B cell (primary cell): ENCODE measurements around the gene GPR150. TPM values are rescaled to one million over a fixed set of nuclear protein-coding genes. Genes with fewer than 3 reads are reported as not detected.

Source experiments
- ATAC-seq: fragments of 200-7000 bp; cut with Tn5 transposase; one replicate; pipeline ENCODE4 v1.10.0; 2021; ENCODE audit warnings: low read depth, mild to moderate bottlenecking, moderate number of reproducible peaks, moderate library complexity
- CTCF ChIA-PET: fragments of 350-600 bp; sonication (Branson Sonifier 250); formaldehyde crosslinking; loops from one replicate; lab custom pipeline; 2021; ENCODE audit warnings: antibody characterized with exemption, inconsistent platforms; lab: Charles Lee
- POLR2A ChIA-PET: fragments of 350-600 bp; sonication (Branson Sonifier 250); formaldehyde crosslinking; loops from one replicate; lab custom pipeline; 2021; ENCODE audit warnings: antibody characterized with exemption; lab: Charles Lee
- DNase-seq: peaks from one replicate; pipeline ENCODE4 v3.0.0; 2013
- H2AFZ ChIP-seq: 2 replicates; pipeline ENCODE4 v1.6.1; 2012; ENCODE audit warnings: mild to moderate bottlenecking, low read depth, low read length; ENCODE audit not compliant: insufficient read depth, poor library complexity, severe bottlenecking
- H3K27ac ChIP-seq, 2 donors: 1 replicate in 1 of 2; 2 replicates in 1 of 2; pipeline ENCODE4 v1.5.1; 2012 to 2013; ENCODE audit warnings: low read length in 2 of 2, mild to moderate bottlenecking in 2 of 2, moderate library complexity in 1 of 2
- H3K27me3 ChIP-seq, 4 experiments: fragments of 200-600 bp in 1 of 4; sonication (generic) in 1 of 4; replicated peaks in 1 of 4; 1 replicate in 2 of 4; 2 replicates in 2 of 4; pipeline versions ENCODE4 v1.6.1 to v1.7.0; 2013 to 2016; ENCODE audit warnings: low read length in 3 of 4, mild to moderate bottlenecking in 2 of 4, mixed read lengths in 1 of 4, moderate library complexity in 1 of 4; ENCODE audit not compliant: insufficient read depth in 4 of 4, control insufficient read depth in 3 of 4; ENCODE audit errors: control extremely low read depth in 1 of 4
- H3K36me3 ChIP-seq, 2 experiments: replicated peaks in 1 of 2; 1 replicate in 1 of 2; 2 replicates in 1 of 2; pipeline versions ENCODE4 v1.6.1 to v1.7.1; 2013; ENCODE audit warnings: low read length in 1 of 2; ENCODE audit not compliant: insufficient read depth in 2 of 2, control insufficient read depth in 1 of 2; ENCODE audit errors: control extremely low read depth in 1 of 2, extremely low read depth in 1 of 2
- H3K4me1 ChIP-seq, 2 donors: fragments of 200-600 bp in 1 of 2; sonication (generic) in 1 of 2; 1 replicate in 1 of 2; 2 replicates in 1 of 2; pipeline versions ENCODE4 v1.5.1 to v1.6.1; 2013 to 2017; ENCODE audit warnings: low read length in 2 of 2; ENCODE audit not compliant: control insufficient read depth in 2 of 2, insufficient read depth in 2 of 2
- H3K4me2 ChIP-seq: replicated peaks from 2 replicates; pipeline ENCODE3; 2012; ENCODE audit warnings: mild to moderate bottlenecking, low read depth, low read length; ENCODE audit not compliant: poor library complexity, severe bottlenecking
- H3K4me3 ChIP-seq, 5 experiments: fragments of 200-600 bp in 1 of 5; sonication (generic) in 1 of 5; 1 replicate in 3 of 5; 2 replicates in 2 of 5; pipeline versions ENCODE4 v1.5.1 to v1.7.0; 2011 to 2016; ENCODE audit warnings: low read length in 4 of 5, mild to moderate bottlenecking in 4 of 5, low read depth in 2 of 5, control low read depth in 1 of 5, moderate library complexity in 1 of 5; ENCODE audit not compliant: insufficient read depth in 1 of 5; ENCODE audit errors: control extremely low read depth in 1 of 5, extremely low read depth in 1 of 5
- H3K79me2 ChIP-seq: fragments of 200-600 bp; sonication (generic); one replicate; pipeline ENCODE4 v1.6.0; 2016; ENCODE audit warnings: low read length; ENCODE audit not compliant: control insufficient read depth, insufficient read depth
- H3K9ac ChIP-seq: fragments of 200-600 bp; sonication (generic); 2 replicates; pipeline ENCODE4 v1.6.1; 2017; ENCODE audit warnings: mild to moderate bottlenecking, low read length, moderate library complexity
- H3K9me3 ChIP-seq, 3 donors: one replicate each; pipeline versions ENCODE4 v1.6.1 to v1.7.1; 2013; ENCODE audit warnings: low read length in 2 of 3; ENCODE audit not compliant: control insufficient read depth in 2 of 3, insufficient read depth in 1 of 3; ENCODE audit errors: control extremely low read depth in 1 of 3
- H4K20me1 ChIP-seq: 2 replicates; pipeline ENCODE4 v1.6.0; 2012; ENCODE audit warnings: mild to moderate bottlenecking, low read length; ENCODE audit not compliant: insufficient read depth, control insufficient read depth, poor library complexity, severe bottlenecking
- H3K27ac Mint-ChIP-seq: one replicate; pipeline ENCODE4 v1.8.0; 2021; ENCODE audit warnings: mixed read lengths
- H3K27me3 Mint-ChIP-seq: one replicate; pipeline ENCODE4 v1.8.0; 2021; ENCODE audit warnings: mixed read lengths
- H3K4me1 Mint-ChIP-seq: one replicate; pipeline ENCODE4 v1.8.0; 2021; ENCODE audit warnings: mixed read lengths
- H3K4me3 Mint-ChIP-seq: one replicate; pipeline ENCODE4 v1.8.0; 2021; ENCODE audit warnings: mixed read lengths
- H3K9me3 Mint-ChIP-seq: one replicate; pipeline ENCODE4 v1.8.0; 2022; ENCODE audit warnings: mixed read lengths; ENCODE audit not compliant: insufficient read depth
- EZH2 ChIP-seq: IDR thresholded peaks from 2 replicates; pipeline ENCODE4 v1.6.1; 2012; ENCODE audit warnings: borderline replicate concordance, low read depth, mild to moderate bottlenecking, moderate library complexity, low read length; ENCODE audit not compliant: insufficient read depth, poor library complexity, severe bottlenecking
- WGBS: methylation state at CpG from one replicate; pipeline ENCODE4 v1.1.5; 2013; ENCODE audit warnings: missing lambda C conversion rate; ENCODE audit not compliant: insufficient coverage; 5-methylcytosine and 5-hydroxymethylcytosine counted together
- intact Hi-C: fragments of 100-400 bp; cut with micrococcal nuclease; formaldehyde crosslinking; loops from one replicate; pipeline ENCODE4 v1.10.0; 2022
- polyA plus RNA-seq: library from polyadenylated mRNA; depleted of rRNA; stranded (reverse); fragments of >200 nt; gene quantifications from 2 replicates; pipeline ENCODE4 v1.2.3, GENCODE V29; 2012
- total RNA-seq, 2 donors: library from RNA; stranded (reverse); fragments of 120-200 nt in 1 of 2; gene quantifications; 1 replicate in 1 of 2; 2 replicates in 1 of 2; pipeline versions ENCODE4 v1.2.3 to v1.2.4, GENCODE V29; 2013 to 2022
- TF ChIP-seq, protein P1 (sequence below): fragments of 200-600 bp; IDR thresholded peaks from one replicate; pipeline ENCODE4 v1.8.0; 2022; ENCODE audit warnings: antibody characterized with exemption, mild to moderate bottlenecking

The GPR150 gene
- total and polyA plus RNA-seq, 2 donors (not counting 1 experiment from before 2014, with no cell fraction given), result 0.27 to 0.86 TPM

DNA sequence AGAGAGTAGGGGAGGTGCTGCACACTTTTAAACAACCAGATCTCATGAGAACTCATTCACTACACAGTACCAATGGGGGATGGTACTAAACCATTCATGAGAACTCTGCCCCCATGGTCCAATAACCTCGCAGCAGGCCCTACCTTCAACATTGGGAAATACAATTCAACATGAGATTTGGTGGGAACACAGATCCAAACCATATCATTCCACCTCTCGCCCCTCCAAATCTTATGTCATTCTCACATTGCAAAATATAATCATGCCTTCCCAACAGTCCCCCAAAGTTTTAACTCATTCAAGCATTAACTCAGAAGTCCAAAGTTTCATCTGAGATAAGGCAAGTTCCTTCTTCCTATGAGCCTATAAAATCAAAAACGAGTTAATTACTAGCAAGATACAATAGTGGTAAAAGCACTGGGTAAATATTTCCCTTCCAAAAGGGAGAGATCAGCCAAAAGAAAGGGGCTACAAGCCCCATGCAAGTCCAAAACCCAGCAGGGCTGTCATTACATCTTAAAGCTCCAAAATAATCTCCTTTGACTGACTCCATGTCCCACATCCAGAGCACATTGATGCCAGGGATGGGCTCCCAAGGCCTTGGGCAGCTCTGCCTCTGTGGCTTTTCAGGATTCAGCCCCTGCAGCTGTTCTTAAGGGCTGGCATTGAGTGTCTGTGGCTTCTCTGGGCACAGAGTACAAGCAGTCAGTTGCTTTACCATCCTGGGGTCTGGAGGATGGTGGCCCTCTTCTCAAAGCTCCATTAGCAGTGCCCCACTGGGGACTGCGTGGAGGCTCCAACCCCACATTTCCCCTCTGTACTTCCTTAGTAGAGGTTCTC, 8.3 kb downstream of the GPR150 start:
- H3K4me1 ChIP-seq, result peaks cover 7 to 9% of the 10 kb centered on the region in 2 donors
- ATAC-seq, result no peak
- peaks cover 0 to 5% (median 3%) of the 10 kb centered on the region in 3 donors for H3K9me3 ChIP-seq
- ChIA-PET CTCF (interaction anchor here (0.9 kb wide), 1 partner anchor 16 kb away, joined by 3 read pairs; no protein-coding TSS in a partner anchor), POLR2A (no interaction called here)
- no peaks in the 10 kb centered on the region for H3K36me3 ChIP-seq
- no peak overlapping the region for H3K4me2 ChIP-seq
- H3K27ac ChIP-seq, result no peak overlapping the region
- H3K79me2 ChIP-seq, result no peaks in the 10 kb centered on the region
- no peak for TF ChIP-seq EZH2
- TF ChIP-seq, protein P1, sequence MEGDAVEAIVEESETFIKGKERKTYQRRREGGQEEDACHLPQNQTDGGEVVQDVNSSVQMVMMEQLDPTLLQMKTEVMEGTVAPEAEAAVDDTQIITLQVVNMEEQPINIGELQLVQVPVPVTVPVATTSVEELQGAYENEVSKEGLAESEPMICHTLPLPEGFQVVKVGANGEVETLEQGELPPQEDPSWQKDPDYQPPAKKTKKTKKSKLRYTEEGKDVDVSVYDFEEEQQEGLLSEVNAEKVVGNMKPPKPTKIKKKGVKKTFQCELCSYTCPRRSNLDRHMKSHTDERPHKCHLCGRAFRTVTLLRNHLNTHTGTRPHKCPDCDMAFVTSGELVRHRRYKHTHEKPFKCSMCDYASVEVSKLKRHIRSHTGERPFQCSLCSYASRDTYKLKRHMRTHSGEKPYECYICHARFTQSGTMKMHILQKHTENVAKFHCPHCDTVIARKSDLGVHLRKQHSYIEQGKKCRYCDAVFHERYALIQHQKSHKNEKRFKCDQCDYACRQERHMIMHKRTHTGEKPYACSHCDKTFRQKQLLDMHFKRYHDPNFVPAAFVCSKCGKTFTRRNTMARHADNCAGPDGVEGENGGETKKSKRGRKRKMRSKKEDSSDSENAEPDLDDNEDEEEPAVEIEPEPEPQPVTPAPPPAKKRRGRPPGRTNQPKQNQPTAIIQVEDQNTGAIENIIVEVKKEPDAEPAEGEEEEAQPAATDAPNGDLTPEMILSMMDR, result no peak
- peaks cover 2% of the 10 kb centered on the region for H3K9me3 Mint-ChIP-seq
- H2AFZ ChIP-seq, result no peak overlapping the region
- intact Hi-C loops, result no loop called here
- H4K20me1 ChIP-seq, result no peaks in the 10 kb centered on the region
- WGBS, result 95% methylated on average over 3 of the region's 4 CpGs
- H3K4me3 Mint-ChIP-seq, result no peak overlapping the region
- H3K4me3 ChIP-seq, result no peak overlapping the region
- no peaks in the 10 kb centered on the region for H3K27me3 ChIP-seq
- H3K9ac ChIP-seq, result no peak overlapping the region
- H3K4me1 Mint-ChIP-seq, result peaks cover 11% of the 10 kb centered on the region
- DNase-seq, result no peak
- no peak overlapping the region for H3K27ac Mint-ChIP-seq
- no peaks in the 10 kb centered on the region for H3K27me3 Mint-ChIP-seq

DNA sequence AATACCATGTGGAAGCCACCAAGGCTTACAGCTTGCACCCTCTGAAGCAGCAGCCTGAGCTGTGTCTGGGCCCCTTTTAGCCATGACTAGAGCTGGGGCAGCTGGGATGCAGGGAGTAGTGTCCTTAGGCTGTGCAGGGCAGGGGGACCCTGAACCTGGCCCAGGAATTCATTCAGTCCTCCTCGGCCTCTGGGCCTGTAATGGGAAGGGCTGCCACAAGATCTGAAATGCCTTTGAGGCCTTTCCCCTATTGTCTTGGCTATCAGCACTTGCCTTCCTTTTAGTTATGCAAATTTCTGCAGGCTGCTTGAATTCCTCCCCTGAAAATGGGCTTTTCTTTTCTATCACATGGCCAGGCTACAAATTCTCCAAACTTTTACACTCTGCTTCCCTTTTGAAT, 9.0 kb downstream of the GPR150 start:
- H3K27ac ChIP-seq, result no peak overlapping the region
- H3K4me1 ChIP-seq, result peaks cover 7 to 9% of the 10 kb centered on the region in 2 donors
- H3K79me2 ChIP-seq, result no peaks in the 10 kb centered on the region
- CTCF ChIA-PET, result no interaction called here
- H3K4me3 ChIP-seq, result no peak overlapping the region
- H2AFZ ChIP-seq, result no peak overlapping the region
- peaks cover 0 to 5% (median 3%) of the 10 kb centered on the region in 3 donors for H3K9me3 ChIP-seq
- intact Hi-C loops, result no loop called here
- Mint-ChIP-seq H3K4me1 (peaks cover 11% of the 10 kb centered on the region), H3K4me3 (no peak overlapping the region), H3K27ac (no peak overlapping the region), H3K9me3 (peaks cover 2% of the 10 kb centered on the region), H3K27me3 (no peaks in the 10 kb centered on the region)
- DNase-seq, result no peak
- POLR2A ChIA-PET, result no interaction called here
- H3K9ac ChIP-seq, result no peak overlapping the region
- no peaks in the 10 kb centered on the region for H3K27me3 ChIP-seq
- ATAC-seq, result no peak
- WGBS, result 100% methylated on average over 1 of the region's 1 CpG
- H3K36me3 ChIP-seq, result no peaks in the 10 kb centered on the region
- no peaks in the 10 kb centered on the region for H4K20me1 ChIP-seq
- no peak overlapping the region for H3K4me2 ChIP-seq
- TF ChIP-seq EZH2, result no peak
- TF ChIP-seq, protein P1, result no peak
